Measurements from ENCODE around the gene ZNF284.

DNA sequence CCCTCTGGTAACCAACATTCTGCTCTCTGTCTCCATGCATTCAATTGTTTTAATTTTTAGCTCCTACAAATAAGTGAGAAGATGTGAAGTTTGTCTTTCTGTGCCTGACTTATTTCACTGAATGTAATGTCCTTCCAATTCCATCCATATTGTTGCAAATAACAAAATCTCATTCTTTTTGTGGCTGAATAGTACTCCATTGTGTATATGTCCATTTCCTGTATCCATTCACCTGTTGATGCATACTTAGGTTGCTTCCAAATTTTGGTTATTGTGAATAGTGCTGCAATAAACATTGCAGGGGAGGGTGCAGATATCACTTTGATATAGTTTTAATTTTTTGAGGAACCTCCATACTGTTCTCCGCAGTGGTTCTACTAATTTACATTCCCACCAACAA, 2.5 kb upstream of the ZNF284 start:
- TF ChIP-seq, protein P1, sequence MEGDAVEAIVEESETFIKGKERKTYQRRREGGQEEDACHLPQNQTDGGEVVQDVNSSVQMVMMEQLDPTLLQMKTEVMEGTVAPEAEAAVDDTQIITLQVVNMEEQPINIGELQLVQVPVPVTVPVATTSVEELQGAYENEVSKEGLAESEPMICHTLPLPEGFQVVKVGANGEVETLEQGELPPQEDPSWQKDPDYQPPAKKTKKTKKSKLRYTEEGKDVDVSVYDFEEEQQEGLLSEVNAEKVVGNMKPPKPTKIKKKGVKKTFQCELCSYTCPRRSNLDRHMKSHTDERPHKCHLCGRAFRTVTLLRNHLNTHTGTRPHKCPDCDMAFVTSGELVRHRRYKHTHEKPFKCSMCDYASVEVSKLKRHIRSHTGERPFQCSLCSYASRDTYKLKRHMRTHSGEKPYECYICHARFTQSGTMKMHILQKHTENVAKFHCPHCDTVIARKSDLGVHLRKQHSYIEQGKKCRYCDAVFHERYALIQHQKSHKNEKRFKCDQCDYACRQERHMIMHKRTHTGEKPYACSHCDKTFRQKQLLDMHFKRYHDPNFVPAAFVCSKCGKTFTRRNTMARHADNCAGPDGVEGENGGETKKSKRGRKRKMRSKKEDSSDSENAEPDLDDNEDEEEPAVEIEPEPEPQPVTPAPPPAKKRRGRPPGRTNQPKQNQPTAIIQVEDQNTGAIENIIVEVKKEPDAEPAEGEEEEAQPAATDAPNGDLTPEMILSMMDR (IDR thresholded peaks at IDR 0.05): no peak
- no peak for TF ChIP-seq POLR2A (IDR thresholded peaks at IDR 0.05)
